Sigmoid colon (tissue), 3 donors: ENCODE results near the gene AIRE.

Source experiments
- CTCF ChIP-seq, 4 experiments: fragments of 450-650 bp in 3 of 4; fragments of 200-600 bp in 1 of 4; IDR thresholded peaks; one replicate each; pipeline ENCODE4 v1.5.1; 2016 to 2019; ENCODE audit warnings: antibody characterized with exemption in 4 of 4, mild to moderate bottlenecking in 3 of 4, moderate library complexity in 2 of 4
- POLR2A ChIP-seq, 2 donors: fragments of 450-650 bp; IDR thresholded peaks; one replicate each; pipeline ENCODE4 v1.6.1; 2016; ENCODE audit warnings: antibody characterized with exemption in 2 of 2, mild to moderate bottlenecking in 2 of 2, moderate library complexity in 2 of 2

GRCh38 chr21:44306936-44307704 is 21.4 kb downstream of the AIRE start:
- no peak for TF ChIP-seq CTCF (IDR thresholded peaks at IDR 0.05)
- no peak for TF ChIP-seq POLR2A (IDR thresholded peaks at IDR 0.05)
